SH-SY5Y (cell line): ENCODE data around the gene TNS3.

Source experiments
- GATA2 ChIP-seq: IDR thresholded peaks from 2 replicates; pipeline ENCODE4 v1.6.1; 2011; ENCODE audit warnings: mild to moderate bottlenecking, low read depth, low read length
- GATA3 ChIP-seq: IDR thresholded peaks from 2 replicates; pipeline ENCODE4 v1.6.1; 2011; ENCODE audit warnings: low read depth, mild to moderate bottlenecking, low read length, moderate library complexity

Gene TNS3

GRCh38 chr7:47231627-47232026, 350.3 kb downstream of the TNS3 start:
- TF ChIP-seq GATA2, result no peak
- TF ChIP-seq GATA3, result no peak

GRCh38 chr7:47231032-47231431, 350.9 kb downstream of the TNS3 start:
- no peak for TF ChIP-seq GATA3
- no peak for TF ChIP-seq GATA2

GRCh38 chr7:47228386-47229014, 353.4 kb downstream of the TNS3 start:
- TF ChIP-seq GATA3 (no peak), GATA2 (no peak)

GRCh38 chr7:47227762-47228177, 354.1 kb downstream of the TNS3 start:
- TF ChIP-seq GATA2, result no peak
- TF ChIP-seq GATA3, result no peak

- no peak for TF ChIP-seq GATA3
- TF ChIP-seq GATA2, result no peak
Observed at GRCh38 chr7:47226696-47227095, 355.2 kb downstream of the TNS3 start.

- TF ChIP-seq GATA3 (no peak), GATA2 (no peak)
Observed at GRCh38 chr7:47225387-47226131, 356.4 kb downstream of the TNS3 start.
